Measurements from ENCODE around the gene YPEL2. TPM values are rescaled to one million over a fixed set of nuclear protein-coding genes. Genes with fewer than 3 reads are reported as not detected.

The YPEL2 gene
- total and polyA plus RNA-seq, 8 donors = 6.7 to 28.7 (median 12.7) TPM

GRCh38 chr17:59356543-59357218, 25.2 kb downstream of the YPEL2 start:
- no peak for TF ChIP-seq CTCF (IDR thresholded peaks at IDR 0.05)
- 84% methylated on average over 2 of the region's 2 CpGs for WGBS, 2 donors
- peaks cover 14 to 31% (median 30%) of the 10 kb centered on the region in 3 donors for H3K4me1 ChIP-seq
- intact Hi-C loops (cut with DNase I) = no loop called here
- no peaks in the 10 kb centered on the region for H3K27me3 ChIP-seq
- no peak for DNase-seq
- ATAC-seq = no peak
- no peaks in the 10 kb centered on the region for H3K36me3 ChIP-seq
- no peak for FAIRE-seq
- H3K27ac ChIP-seq = no peak overlapping the region
- no peaks in the 10 kb centered on the region for H3K9me3 ChIP-seq
- no peak overlapping the region for H3K4me3 ChIP-seq

GRCh38 chr17:59357219-59357697, 25.8 kb downstream of the YPEL2 start:
- no peak for TF ChIP-seq CTCF (IDR thresholded peaks at IDR 0.05)
- Histone ChIP-seq H3K36me3 (no peaks in the 10 kb centered on the region), H3K27me3 (no peaks in the 10 kb centered on the region), H3K27ac (no peak overlapping the region), H3K4me3 (no peak overlapping the region), H3K4me1 (peaks cover 14 to 36% (median 32%) of the 10 kb centered on the region in 3 donors), H3K9me3 (no peaks in the 10 kb centered on the region)
- FAIRE-seq (no peak), ATAC-seq (no peak), DNase-seq (no peak)
- intact Hi-C loops (cut with DNase I) = no loop called here

DNA sequence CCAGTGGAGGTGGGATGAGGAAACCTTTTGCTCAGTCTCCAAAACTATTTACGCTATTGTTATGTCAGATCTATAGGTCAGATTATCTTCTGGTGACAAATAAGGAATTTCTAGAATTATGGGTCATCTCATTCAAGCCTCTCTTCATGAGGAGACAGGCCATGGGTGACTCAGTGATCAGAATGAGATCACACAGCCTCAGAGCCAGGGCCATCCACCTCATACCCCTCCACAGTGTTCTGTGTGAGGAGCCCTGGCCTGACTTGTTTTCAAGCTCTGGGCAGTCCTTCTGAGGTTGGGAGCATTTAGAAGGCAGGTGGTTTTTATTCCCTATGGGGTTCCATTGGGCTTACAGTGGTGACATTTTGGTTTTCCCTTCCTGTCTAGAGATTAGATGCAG, 26.5 kb downstream of the YPEL2 start:
- ATAC-seq = peak in 1 of 4 donors; percentile 17
- Histone ChIP-seq H3K9me3 (no peaks in the 10 kb centered on the region), H3K27ac (no peak overlapping the region), H3K4me3 (no peak overlapping the region), H3K27me3 (no peaks in the 10 kb centered on the region), H3K36me3 (no peaks in the 10 kb centered on the region), H3K4me1 (peaks cover 14 to 40% (median 38%) of the 10 kb centered on the region in 3 donors)
- no peak for DNase-seq
- intact Hi-C loops (cut with DNase I) = no loop called here
- 98 to 100% methylated on average over 1 of the region's 1 CpG for WGBS, 2 donors
- TF ChIP-seq CTCF (IDR thresholded peaks at IDR 0.05) = no peak
- FAIRE-seq = no peak

DNA sequence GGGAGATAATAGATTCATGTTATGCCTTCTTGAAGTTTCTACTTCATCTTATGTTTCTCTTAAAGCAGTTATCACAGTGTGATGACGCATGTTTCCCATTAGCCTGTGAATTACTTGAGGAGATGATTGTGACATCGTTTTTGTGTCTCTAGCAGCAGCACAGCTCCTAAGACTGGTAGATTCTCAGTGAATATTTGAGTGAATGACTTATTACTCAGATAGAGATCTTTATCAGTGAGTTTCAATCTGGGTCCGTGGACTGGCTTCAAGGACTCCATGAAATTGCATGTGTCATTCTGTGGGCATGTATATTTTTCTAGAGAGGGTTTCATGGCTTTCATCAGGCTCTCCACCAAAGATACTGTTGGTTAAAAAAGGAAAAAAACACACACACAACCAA, 29.9 kb downstream of the YPEL2 start:
- Histone ChIP-seq H3K4me3 (no peak overlapping the region), H3K9me3 (no peaks in the 10 kb centered on the region), H3K4me1 (peaks cover 23 to 48% (median 38%) of the 10 kb centered on the region in 3 donors), H3K27ac (peak overlapping the region in 2 of 4 donors; percentile 30 to 42), H3K27me3 (no peaks in the 10 kb centered on the region), H3K36me3 (no peaks in the 10 kb centered on the region)
- no peak for TF ChIP-seq CTCF (IDR thresholded peaks at IDR 0.05)
- DNase-seq = no peak
- no peak for ATAC-seq
- FAIRE-seq = no peak
- intact Hi-C loops (cut with DNase I) = no loop called here
- 45 to 46% methylated on average over 3 of the region's 3 CpGs for WGBS, 2 donors

Data from pancreas (tissue), 10 donors.